HG02642 (cell line): ENCODE measurements around the gene SKIC8.
A peak's percentile ranks its signal among the peaks of the same experiment; 100 is the strongest.

Experiments
- ATAC-seq: cut with Tn5 transposase; IDR thresholded peaks from one replicate; pipeline ENCODE4 v1.9.1; 2021; ENCODE audit warnings: mild to moderate bottlenecking; ENCODE audit not compliant: unreplicated experiment, poor library complexity

Gene SKIC8

GRCh38 chr15:78299101-78299930, at the start of gene SKIC8:
Gene SKIC8 (minus strand): TSS chr15:78299609. CDS start chr15:78295686, 3,923 bp downstream.
- peak; percentile 89 for ATAC-seq

GRCh38 chr15:78347586-78348543, 48.5 kb upstream of the SKIC8 start:
- no peak for ATAC-seq

DNA sequence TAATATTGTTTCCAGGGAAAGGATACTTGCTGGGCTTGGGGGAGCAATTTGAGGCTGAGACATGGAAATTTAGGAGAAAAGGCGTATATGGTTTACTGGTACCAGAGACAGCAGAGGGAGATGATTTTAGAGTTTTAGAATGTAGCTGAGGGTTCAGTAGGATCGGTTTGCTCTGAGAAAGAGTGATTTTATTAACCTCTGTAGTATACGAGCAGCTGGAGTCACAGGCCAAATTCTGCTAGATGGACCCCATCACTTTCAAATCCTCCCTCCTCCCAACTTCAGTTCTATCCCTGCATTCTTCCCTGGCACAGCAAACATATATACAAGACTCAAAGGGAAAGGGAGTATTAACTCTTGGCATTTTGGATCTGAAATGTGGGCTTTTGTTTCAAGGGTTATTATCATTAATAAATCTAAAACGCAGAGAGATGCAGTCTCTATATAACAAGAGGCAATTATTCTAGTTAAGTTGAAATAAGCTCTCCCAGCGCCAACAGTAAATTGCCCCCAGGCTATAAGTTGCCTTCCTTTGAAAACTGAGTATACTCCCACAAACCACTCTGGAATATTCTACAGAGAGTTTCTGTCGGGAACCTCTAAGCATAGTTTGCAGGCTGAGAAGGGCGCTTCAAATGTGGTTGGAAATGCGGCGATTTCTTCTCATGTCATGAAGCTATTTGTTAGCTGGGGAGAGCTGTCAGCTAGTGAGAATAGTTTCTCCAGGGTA, 46.2 kb upstream of the SKIC8 start:
- ATAC-seq, result no peak

GRCh38 chr15:78343276-78344060, 44.1 kb upstream of the SKIC8 start:
- ATAC-seq, result no peak

- ATAC-seq, result no peak
Observed at GRCh38 chr15:78342021-78342420, 42.6 kb upstream of the SKIC8 start.

DNA sequence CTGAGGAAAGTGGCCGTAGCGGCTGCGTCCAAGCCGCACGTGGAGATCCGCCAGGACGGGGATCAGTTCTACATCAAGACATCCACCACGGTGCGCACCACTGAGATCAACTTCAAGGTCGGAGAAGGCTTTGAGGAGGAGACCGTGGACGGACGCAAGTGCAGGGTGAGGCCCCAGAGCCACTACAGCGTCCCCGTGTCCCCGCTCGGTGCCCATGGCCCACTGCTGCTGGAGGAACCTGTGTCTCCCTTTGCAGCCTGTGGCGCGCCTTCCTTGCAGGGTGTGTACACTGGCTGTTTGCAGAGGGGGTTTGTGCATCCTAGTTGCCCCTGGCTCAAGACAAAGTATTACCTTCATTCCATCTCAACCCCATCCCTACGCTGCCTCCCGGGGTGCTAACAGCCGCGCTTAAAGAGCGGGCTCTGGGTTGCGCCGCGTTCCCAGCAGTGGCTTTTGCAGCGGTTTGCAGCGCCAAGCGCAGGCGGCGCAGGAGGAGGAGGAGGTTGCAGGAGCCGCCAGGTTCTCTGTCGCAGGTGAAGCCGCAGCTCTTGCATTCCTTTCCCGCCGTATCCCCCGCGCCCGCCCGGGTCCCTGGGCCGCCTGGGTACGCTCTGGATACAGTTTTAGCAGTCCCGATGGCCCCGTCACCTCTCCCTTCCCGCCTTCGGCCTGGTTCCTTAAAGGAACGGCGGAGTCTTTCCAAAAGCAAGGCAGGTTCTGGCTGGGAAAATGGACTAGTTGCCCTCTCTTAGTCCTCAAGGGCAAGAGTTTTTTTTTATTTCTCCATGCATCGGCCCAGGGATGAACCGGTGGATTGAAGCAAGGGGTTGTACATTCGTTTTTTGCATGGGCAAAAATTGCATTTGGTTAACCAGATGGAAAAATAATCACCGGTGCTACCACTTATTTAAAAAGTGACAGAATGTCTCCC, 41.9 kb upstream of the SKIC8 start:
- ATAC-seq, result no peak

DNA sequence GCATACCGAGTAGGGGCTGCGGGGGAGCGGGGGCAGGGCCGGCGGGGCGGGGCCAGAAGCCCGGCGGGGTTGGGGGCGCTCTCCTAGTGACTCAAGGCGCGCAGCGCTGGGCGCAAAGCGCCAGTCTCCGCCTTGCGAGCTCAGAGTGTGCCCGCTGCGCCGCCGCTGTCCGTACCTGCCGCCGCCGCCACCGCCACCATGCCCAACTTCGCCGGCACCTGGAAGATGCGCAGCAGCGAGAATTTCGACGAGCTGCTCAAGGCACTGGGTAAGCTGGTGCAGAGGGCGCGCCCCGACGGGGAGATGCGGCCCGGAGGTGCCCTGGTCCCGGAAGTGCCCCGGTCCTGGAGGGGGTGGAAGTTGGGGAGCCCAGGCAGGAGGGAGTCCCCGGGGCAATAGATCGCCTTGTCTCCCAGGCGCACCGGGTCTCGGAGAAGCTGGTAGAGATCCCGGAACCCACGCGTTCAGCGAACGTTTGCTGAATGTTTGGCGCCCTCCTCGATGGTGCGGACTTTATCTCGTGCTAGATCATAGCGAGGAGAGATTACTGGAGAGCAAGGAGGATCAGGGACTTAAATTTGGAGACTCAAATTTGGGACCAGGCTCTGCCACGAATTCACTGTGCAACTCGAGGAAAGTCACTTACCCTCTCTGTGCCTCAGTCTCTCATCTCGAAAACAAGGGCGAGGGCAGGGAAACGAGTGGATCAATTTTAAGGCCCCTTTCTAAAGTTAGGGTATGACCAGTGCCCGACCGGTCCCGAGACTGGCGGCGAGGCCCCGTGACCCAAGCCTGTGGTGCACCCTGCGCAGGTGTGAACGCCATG, 41.0 kb upstream of the SKIC8 start, which contains the start of gene CRABP1:
CRABP1 (plus strand) TSS at position 123 of the 826 bp plus-strand sequence; CDS start at position 199, 76 bp downstream.
- ATAC-seq, result no peak

GRCh38 chr15:78339559-78339958, 40.1 kb upstream of the SKIC8 start:
- ATAC-seq, result no peak

DNA sequence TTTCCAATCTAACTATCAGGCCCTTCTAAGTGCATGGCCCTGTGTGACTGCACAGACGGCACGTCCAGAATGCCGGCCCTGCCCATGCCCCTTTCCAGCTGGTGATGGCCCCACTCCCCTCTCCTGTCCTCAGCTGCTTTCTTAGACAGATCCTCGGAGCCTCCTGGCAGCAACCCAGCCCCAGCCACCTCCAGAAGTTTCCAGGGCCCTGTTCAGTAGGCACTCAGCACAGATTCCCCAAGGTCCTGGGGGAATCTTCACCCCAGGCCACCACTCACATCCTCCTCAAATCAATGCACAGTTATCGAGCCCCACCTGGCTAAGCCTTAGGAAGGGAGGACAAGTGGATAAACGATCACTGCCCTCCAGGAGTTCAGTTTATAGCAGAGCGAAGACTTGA, 39.4 kb upstream of the SKIC8 start:
- ATAC-seq, result no peak

- no peak for ATAC-seq
Observed at GRCh38 chr15:78335985-78336384, 36.6 kb upstream of the SKIC8 start.

DNA sequence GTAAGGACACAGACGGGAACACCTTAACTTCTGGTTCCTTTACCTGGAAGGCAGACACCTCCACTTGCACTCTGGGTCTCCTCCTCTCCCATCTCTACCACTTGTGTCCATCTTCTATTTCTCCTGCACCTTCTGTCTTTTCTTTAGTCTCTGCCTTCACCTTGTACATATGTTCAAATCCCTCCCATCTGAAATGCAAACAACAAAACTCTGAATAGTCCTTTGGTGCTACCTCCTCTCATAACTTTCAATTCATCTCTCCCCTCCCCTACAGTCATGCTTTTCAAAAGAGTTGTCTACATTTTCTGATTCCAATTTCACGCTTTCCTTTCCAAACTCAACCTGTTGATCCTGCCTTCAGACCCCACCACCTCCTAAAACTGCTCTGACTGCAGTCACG, 35.4 kb upstream of the SKIC8 start:
- no peak for ATAC-seq

- no peak for ATAC-seq
Observed at GRCh38 chr15:78329625-78330024, 30.2 kb upstream of the SKIC8 start.

GRCh38 chr15:78327466-78327865, 28.1 kb upstream of the SKIC8 start:
- ATAC-seq, result no peak

- ATAC-seq, result no peak
Observed at GRCh38 chr15:78325092-78325843, 25.9 kb upstream of the SKIC8 start.

- no peak for ATAC-seq
Observed at GRCh38 chr15:78324144-78324543, 24.7 kb upstream of the SKIC8 start.

DNA sequence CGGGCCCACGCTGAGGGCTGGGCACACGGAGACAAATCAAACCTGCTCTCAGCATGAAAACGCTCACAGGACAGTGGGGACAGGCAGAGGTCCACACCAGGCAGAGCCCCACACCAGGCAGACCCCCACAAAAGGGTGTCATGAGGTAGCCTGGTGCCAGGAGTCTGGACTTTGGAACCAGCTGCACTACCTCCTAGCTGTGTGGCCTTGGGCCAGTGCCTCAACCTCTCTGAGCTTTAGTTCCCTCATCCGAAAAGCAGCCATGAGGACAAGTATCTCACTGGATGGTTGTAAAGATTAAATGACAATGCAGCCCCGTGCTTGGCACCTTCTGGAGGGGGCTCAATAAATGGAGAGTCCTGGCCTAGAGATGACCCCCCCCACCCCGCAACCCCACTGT, 24.3 kb upstream of the SKIC8 start:
- ATAC-seq, result no peak
